NCI-H345 treated with DMSO at 0.1 percent for 48 hours (cell line): ENCODE data around the gene OR2A7.
"Not testable (repeated sequence)": the region's sequence is repeated elsewhere in the genome, so short reads cannot be mapped to it uniquely, and the experiment has no call there.

Experiments
- DNase-seq: peaks from one replicate; lab custom pipeline; 2025; ENCODE audit not compliant: unreplicated experiment; lab: John Stamatoyannopoulos, UW

OR2A7 gene

GRCh38 chr7:144264692-144265091, at the start of gene OR2A7:
TSS of gene OR2A7 (minus strand) at chr7:144264792. CDS start at chr7:144259628, 5,164 bp downstream.
- DNase-seq, result not testable (repeated sequence)

DNA sequence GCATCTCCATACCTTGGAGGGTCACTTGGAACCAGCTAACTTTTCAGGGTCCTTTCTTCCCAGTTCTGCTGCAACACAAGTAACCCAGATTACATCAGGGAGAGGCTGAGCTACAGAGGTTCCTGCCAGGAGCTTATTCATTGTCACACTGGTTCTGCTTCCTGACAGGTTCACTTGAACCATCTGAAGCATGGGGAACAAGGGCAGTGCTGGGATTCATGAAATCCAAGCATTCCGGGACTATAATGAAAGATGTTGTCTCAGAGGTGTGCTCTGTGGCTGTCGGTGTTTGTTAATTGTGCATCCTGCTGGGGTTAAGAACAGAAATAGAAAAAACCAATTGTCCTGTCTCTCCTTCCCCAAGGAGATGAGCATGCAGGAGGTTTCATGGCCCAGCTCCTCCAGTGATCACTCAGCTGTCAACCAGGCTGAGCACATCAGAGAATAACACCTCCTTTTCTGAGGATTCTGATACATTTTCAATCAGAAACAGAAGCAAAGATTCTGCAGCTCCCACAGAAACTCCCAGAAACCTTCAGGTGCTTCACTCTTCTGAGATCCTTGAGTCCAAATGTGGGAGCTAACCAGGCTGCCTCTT, 47.4 kb upstream of the OR2A7 start, which contains the start of gene OR2A1:
Gene OR2A1, plus strand, starts transcription at position 548 of the 598 bp plus-strand sequence. CDS start 5,706 bp downstream, outside the sequence.
- DNase-seq, result not testable (repeated sequence)

DNA sequence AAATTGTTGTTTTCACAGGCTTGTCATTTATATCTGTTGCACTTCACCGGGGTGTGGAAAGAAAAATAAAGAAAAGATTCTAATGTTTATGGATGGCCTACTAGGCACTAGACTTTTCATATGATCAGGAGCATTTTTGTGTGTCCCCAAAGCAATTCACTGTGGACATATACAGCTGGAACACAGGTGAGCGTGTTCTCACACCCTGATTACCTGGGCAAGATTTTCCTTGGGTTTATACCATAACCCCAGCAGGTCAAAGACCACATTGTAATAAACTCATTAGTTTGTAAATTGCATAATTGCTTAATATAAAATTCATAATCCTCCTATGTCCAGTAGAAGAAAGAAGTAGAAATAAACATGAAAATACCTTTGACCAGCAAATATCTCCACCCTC, 46.6 kb upstream of the OR2A7 start:
- not testable (repeated sequence) for DNase-seq

GRCh38 chr7:144309702-144310101, 45.1 kb upstream of the OR2A7 start:
- not testable (repeated sequence) for DNase-seq

DNA sequence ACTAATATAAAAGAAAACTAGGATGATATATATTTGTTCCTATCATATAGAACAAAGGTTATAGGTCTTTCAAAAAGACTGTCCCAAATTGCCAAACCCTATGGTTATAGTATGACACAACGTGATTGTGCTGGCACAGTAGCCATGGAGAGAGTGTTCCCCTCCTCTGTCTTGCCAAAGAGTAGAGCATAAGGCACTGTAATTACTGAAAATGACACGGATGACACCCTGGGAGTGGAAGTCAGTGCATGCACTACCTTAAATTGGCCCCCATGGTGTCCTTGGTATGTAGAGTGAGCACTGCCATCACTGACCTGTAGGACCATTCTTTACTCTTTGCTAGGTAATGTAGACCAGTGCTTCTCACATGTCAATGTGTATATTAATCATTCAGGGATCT, 40.6 kb upstream of the OR2A7 start:
- not testable (repeated sequence) for DNase-seq

DNA sequence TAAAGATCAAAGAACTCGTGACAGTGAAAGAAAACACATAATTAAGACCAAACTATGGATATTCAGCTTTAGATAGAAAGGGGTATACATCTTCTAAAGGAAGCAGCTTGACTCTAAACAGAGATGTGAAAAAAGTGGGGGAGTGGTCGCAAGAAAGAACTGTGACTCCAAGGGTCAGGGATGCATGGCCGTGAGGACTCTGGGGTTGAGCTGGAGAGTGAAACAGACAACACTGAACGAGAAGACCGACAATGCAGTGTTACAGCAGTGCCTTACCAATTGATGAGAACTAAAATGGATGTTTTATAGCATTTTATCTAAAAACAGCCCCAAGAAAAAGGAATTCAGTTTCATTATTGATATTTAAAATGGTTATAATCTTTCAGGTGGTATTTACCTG, 39.0 kb upstream of the OR2A7 start:
- DNase-seq, result not testable (repeated sequence)

- DNase-seq, result not testable (repeated sequence)
Measured at GRCh38 chr7:144302578-144303303, 38.1 kb upstream of the OR2A7 start.

GRCh38 chr7:144293794-144294499, 29.4 kb upstream of the OR2A7 start:
- not testable (repeated sequence) for DNase-seq

- not testable (repeated sequence) for DNase-seq
Measured at GRCh38 chr7:144292384-144293161, 28.0 kb upstream of the OR2A7 start.

GRCh38 chr7:144291607-144292006, 27.0 kb upstream of the OR2A7 start:
- not testable (repeated sequence) for DNase-seq

DNA sequence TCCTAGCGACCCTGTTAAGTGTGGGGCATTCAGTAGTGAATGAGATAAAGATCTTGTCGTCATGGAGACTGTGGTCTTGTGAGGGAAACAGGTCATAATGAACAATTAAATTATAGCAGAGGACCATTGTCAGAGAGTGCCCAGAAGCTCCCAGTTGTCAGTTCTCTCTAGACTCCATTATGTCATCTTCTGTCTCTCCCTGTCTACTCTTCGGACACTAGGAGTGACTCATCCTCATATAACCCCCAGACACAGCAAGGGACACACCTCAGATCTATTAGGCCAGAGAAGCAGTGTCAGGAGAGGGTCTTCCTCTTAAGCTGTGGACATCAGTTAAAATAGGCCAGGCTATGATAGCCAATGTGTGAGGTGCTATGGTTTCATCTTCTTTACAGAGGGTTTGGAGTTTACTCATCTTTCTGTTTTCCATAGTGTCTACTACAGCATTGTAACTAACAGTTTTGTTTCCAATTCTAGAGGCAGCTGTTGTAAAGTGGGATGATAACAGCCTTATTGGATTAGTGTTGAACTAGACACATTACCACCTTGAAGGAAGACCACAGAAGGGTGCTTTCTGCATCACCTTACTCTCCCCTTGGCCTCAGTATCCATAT, 22.7 kb upstream of the OR2A7 start:
- not testable (repeated sequence) for DNase-seq

DNA sequence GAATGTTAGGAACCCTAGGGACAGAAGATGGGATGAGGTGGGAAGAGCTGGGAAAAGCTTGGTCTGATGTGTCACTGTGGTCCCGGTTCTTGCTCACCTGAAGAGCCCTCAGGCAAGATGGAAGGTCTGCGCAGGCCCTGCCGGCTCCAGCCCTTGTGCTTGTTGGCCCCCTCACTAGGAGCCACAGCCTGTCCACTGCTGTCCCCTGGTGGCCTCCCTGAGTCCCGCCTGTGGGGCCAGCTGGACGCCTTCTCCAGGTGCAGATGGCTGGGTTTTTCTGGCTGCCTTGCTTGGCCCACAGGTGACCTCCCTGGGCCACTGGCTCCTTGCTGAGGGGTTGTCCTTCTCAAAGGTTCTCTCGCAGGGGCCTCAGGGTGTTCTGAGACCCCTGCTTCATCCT, 19.1 kb upstream of the OR2A7 start:
- DNase-seq, result not testable (repeated sequence)

DNA sequence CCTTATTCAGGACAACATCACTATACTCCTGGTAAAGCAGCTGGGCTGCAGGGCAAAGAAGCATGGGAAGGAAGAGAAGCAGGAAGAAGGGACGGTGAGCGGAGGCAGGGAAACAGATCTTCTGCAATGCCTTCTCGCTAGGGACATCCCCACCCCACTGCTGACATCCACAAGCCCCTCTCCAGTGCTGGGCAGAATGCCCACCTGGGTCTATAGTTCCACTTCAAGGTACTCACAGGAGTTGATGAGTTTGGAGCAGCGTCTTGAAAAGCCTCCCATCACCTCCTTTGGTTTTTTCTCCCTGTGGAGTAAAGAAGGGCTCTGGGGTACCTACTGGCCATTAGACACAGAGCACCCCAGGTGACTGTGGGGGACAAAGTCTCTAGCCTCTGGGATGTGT, 17.9 kb upstream of the OR2A7 start:
- DNase-seq, result not testable (repeated sequence)

- not testable (repeated sequence) for DNase-seq
Measured at GRCh38 chr7:144281981-144282380, 17.4 kb upstream of the OR2A7 start.

DNA sequence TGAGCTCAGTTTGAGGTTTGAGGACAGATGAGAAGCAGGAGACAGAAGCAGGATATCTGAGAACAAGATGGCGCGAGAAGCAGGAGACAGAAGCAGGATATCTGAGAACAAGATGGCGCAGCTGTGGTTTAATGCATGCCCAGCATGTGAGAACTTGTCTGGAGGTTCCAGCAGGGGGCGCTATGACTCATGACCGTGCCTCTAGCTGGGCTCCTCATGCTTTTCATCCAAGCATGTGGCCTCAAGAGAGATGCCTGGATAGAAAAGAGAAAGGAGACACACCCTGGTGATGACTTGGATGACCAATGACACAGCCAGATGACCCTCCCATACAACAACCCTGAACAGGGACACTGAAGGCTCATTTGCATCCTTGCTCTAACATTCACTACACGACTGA, 15.4 kb upstream of the OR2A7 start:
- DNase-seq, result not testable (repeated sequence)

- not testable (repeated sequence) for DNase-seq
Measured at GRCh38 chr7:144275281-144275680, 10.7 kb upstream of the OR2A7 start.

DNA sequence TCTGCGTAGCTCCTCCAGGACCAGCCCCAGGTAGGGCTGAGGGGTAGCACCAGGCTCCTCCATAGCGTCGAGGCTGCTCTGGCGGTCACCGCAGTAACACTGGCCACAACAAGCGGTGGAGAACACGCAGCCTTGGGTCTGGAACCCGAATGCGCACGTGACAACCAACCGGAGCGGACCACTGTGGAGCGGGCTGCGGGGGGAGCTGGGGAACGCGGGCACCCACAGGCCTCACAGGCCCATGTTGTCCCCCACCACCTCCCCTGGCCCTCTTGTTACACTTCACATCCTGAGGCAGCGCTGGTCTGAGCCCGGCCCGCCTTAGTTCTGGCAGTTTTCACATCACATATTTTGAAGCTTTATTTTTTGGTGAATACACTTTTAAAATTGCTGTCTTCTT, 4.6 kb upstream of the OR2A7 start, which contains the start of gene CTAGE8:
Gene CTAGE8, minus strand, starts transcription at position 101 of the 400 bp plus-strand sequence. Its CDS starts 38 bp downstream, at position 63.
- not testable (repeated sequence) for DNase-seq

- not testable (repeated sequence) for DNase-seq
Measured at GRCh38 chr7:144262128-144262527, 2.5 kb downstream of the OR2A7 start.

DNA sequence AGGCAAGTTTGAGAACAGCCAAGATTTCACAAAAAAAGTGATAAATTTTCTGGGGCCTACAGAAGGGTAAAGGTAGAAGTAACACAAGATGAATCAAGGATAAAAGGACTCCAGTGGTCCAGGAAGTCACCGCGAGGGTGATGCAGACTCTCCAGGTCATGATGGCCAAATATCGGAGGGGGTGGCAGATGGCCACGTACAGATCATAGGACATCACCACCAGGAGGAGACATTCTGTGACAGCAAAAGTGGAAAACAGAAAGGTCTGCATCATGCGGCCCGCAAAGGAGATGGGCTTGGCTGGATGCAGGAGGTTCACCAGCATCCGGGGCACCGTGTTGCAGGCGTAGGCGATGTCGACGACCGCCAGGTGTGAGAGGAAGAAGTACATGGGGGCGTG, 5.5 kb downstream of the OR2A7 start:
- not testable (repeated sequence) for DNase-seq

GRCh38 chr7:144256112-144256511, 8.5 kb downstream of the OR2A7 start:
- no peak for DNase-seq
